ENCODE data around the gene TEKT2. TPM values are rescaled to one million over a fixed set of nuclear protein-coding genes. Genes with fewer than 3 reads are reported as not detected.

TEKT2 gene
- total RNA-seq, 1 experiment from 2014 or later, result 0.20 TPM

- H3K4me3 Mint-ChIP-seq, result no peak overlapping the region; a peak in 1 of 5 replicates
Measured at GRCh38 chr1:36122062-36123030, 38.5 kb downstream of the TEKT2 start.

More at GRCh38 chr1:36122062-36123030, 38.5 kb downstream of the TEKT2 start:
- Mint-ChIP-seq H3K36me3 (ENCODE audit: insufficient read depth in 1 of 3, low read depth in 3 of 3) (no peaks in the 10 kb centered on the region), H3K9me3 (no peaks in the 10 kb centered on the region; a peak in 1 of 5 replicates), H3K27me3 (ENCODE audit: low read depth) (peaks cover 46% of the 10 kb centered on the region), H3K4me1 (peaks cover 19 to 33% of the 10 kb centered on the region in 2 experiments), H3K27ac (peak overlapping the region in 1 of 3 experiments; percentile 62; a peak in 1 of 7 replicates)
- Histone ChIP-seq H3K14ac (ENCODE audit: insufficient read depth, low read length) (no peak overlapping the region), H3K56ac (ENCODE audit: insufficient read length, low read depth, low read length) (no peak overlapping the region), H3K79me2 (ENCODE audit: insufficient read depth, low read length) (no peaks in the 10 kb centered on the region), H3K27ac (ENCODE audit: insufficient read length, low read depth, low read length) (no peak overlapping the region), H2BK12ac (ENCODE audit: insufficient read length, low read depth, low read length) (no peak overlapping the region), H2BK20ac (ENCODE audit: low read depth, low read length, poor library complexity, severe bottlenecking) (no peak overlapping the region), H3K4ac (ENCODE audit: low read depth, low read length) (no peak overlapping the region), H3K9me3 (ENCODE audit: control insufficient read depth, low read depth, low read length) (no peaks in the 10 kb centered on the region), H2BK5ac (ENCODE audit: insufficient read length, low read length) (no peak overlapping the region), H3T11ph (ENCODE audit: low read length) (no peak overlapping the region), H3K4me1 (ENCODE audit: insufficient read depth, low read length) (peaks cover 2% of the 10 kb centered on the region; the same call in 1 of the 2 replicates), H2BK15ac (ENCODE audit: low read depth, low read length) (no peak overlapping the region), H3K9ac (ENCODE audit: extremely low read depth, insufficient read length, low read length) (no peak overlapping the region), H3K23ac (ENCODE audit: insufficient read length, low read depth, low read length) (no peak overlapping the region), H2BK120ac (ENCODE audit: low read depth, low read length, poor library complexity, severe bottlenecking) (no peak overlapping the region), H4K20me1 (ENCODE audit: control insufficient read depth, insufficient read depth, insufficient read length) (no peaks in the 10 kb centered on the region), H4K8ac (replicated peaks; ENCODE audit: insufficient read length, low read depth, low read length) (no peak overlapping the region), H2AFZ (ENCODE audit: low read length) (no peak overlapping the region), H4K5ac (ENCODE audit: insufficient read length, low read depth, low read length) (no peak overlapping the region), H4K91ac (ENCODE audit: insufficient read length, low read depth, low read length) (no peak overlapping the region), H3K79me1 (ENCODE audit: insufficient read depth, low read depth, low read length, poor library complexity, severe bottlenecking) (no peaks in the 10 kb centered on the region), H3K4me2 (ENCODE audit: insufficient read depth, insufficient read length, low read length) (no peak overlapping the region), H3K27me3 (ENCODE audit: insufficient read depth, low read length) (peaks cover 17% of the 10 kb centered on the region; the same call in 1 of the 2 replicates), H2AK5ac (ENCODE audit: insufficient read length, low read length) (no peak overlapping the region), H3K18ac (ENCODE audit: insufficient read length, low read depth, low read length) (no peak overlapping the region), H3K23me2 (ENCODE audit: insufficient read length, low read depth, low read length, poor library complexity, severe bottlenecking) (peaks cover 2% of the 10 kb centered on the region)
- no CpG with 5 or more reads among the region's 12 CpGs for WGBS (ENCODE audit: extremely low coverage, insufficient read length, low lambda C conversion rate)
- no peak for DNase-seq
- no peak for TF ChIP-seq CTCF (conservative IDR thresholded peaks at IDR 0.05)

Data from H9 (cell line).